Measurements from ENCODE around the gene CCT2.

Gene CCT2

GRCh38 chr12:69633061-69633460 lies 47.8 kb downstream of the CCT2 start:
- in situ Hi-C loops (cut with HindIII; ENCODE audit: low sequenced_read_pairs) = no loop called here

DNA sequence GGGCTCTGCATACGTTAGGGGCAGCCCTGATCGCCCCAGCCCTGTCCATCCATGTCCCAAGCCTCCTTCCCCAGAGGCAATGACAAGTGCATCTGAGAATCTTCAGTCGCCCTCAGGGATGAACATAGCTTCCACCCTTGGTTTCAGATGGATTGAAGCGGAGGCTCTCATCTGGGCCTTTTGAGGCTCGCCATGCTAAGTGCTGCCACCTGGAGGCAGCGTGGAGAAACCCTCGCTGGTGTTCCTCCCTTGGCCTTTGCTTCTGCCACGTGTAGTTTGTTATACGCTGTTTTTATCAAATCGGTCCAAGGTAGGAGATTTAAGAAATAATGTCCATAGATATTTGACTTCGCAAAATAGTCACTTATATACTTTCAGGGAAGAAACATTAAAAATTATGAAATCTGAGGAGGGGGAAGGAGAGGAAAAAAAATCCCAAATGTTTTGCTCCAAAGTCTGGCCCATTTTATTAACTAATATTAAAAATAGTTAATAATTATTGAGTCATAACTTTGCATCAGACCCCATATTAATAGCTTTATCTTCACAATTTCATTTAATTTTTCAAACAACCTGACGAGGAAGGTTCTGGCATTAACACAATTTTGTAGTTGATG lies 54.2 kb downstream of the CCT2 start:
- in situ Hi-C loops (cut with HindIII; ENCODE audit: low sequenced_read_pairs) = no loop called here

DNA sequence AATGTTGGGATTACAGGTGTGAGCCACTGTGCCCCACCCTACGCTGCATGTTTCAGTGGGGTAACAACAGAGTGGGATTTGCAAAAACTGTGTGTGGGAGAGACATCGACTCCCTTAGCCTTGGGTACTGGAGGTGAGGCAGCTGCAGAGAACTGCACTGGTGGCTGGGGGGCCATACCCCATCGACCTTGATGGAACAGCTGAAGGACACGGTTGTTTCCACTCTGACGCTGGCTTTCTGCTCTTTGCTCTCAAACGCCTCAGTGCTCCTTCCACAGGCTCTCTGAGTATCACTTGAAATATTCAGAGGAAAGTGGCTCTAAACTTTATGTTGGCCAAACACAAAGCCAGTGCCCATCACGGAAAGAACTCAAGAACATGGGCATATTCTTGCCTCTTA lies 56.3 kb downstream of the CCT2 start:
- in situ Hi-C loops (cut with HindIII; ENCODE audit: low sequenced_read_pairs) = no loop called here

DNA sequence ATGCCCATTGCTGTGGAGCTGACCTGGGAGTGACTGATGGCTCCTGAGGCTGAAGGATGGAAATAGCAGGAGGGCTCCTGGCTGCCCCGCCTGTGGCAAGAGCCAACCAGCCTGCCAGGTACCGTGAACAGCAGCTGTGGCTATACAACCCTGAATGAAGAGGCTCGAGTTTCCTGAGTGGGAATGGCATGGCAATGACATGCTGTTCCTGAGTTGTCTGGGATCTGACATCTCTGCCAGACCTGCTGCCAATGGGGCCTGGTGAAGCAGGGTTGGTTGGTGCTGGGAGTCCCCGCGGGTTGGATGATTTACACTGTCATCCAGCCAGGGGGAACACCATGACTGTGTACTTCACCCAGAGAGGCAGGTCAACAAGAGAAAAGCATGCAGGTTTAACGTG lies 57.3 kb downstream of the CCT2 start:
- in situ Hi-C loops (cut with HindIII; ENCODE audit: low sequenced_read_pairs) = no loop called here

- in situ Hi-C loops (cut with HindIII; ENCODE audit: low sequenced_read_pairs) = no loop called here
These were observed 59.3 kb downstream of the CCT2 start for GRCh38 chr12:69644511-69644910.

DNA sequence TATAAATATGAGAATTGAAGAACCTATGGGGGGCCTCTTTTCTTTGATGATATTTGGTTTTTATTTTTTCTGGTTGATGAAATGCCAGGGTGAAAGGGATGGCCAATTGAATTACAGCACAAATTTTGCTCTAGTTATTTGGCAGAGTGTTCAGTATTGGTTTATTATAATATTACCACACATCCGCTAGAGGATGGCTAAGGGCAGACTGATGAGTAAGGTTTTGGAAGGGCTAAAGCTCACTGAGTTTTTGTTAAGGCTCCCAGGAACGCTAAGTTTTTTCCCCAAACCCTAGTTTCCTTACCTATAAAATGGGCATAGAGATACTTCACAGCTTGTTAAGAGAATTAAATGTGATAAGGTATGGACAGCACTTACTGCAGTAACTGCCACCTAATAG lies 59.8 kb downstream of the CCT2 start:
- in situ Hi-C loops (cut with HindIII; ENCODE audit: low sequenced_read_pairs) = no loop called here

DNA sequence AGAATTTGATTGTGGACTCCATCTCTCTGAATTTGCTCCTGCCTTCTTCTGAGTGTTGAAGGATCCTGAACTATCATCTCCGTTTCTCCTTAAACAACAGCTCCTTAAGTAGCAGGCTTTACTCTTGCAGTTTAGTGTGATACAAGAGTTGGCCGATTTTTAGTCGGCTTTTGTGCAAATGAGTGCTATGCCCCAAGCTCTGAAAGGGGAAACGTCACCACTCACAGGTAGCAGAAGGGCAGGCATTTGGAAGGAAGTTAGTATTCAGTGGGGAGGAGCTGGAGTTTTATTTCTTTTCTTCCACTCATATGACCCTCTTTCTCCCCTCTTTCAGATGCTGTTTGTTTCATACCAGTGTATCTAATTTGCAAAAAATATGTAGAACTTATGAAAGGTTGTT lies 61.9 kb downstream of the CCT2 start:
- in situ Hi-C loops (cut with HindIII; ENCODE audit: low sequenced_read_pairs) = no loop called here

DNA sequence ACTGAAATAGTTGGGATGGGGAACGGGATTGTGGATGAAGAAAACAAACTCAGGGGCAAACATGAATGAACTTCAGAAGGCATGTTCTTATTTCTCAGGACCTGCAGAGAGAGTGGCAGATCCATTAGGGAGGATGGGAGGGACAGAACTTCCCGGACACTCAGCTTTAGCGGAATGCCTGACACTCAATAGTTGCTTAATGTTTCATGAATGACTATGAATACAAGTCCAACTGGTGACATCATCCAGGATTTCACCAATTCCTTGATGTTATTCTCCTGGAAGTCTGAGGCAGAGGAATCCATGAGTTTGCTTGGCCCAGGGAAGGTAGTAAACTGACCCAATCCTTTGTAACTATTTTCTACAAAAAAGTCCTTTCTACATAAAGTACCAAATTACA lies 63.2 kb downstream of the CCT2 start:
- in situ Hi-C loops (cut with HindIII; ENCODE audit: low sequenced_read_pairs) = no loop called here

GRCh38 chr12:69649529-69649928 lies 64.3 kb downstream of the CCT2 start:
- in situ Hi-C loops (cut with HindIII; ENCODE audit: low sequenced_read_pairs) = no loop called here
